Kidney glomerular epithelial cell (primary cell): ENCODE results near the gene OGFRL1.
A peak's percentile ranks its signal among the peaks of the same experiment; 100 is the strongest.

Experiments
- DNase-seq: peaks from one replicate; lab custom pipeline; 2025; lab: John Stamatoyannopoulos, UW

OGFRL1 gene

GRCh38 chr6:71287038-71287437, 1.6 kb upstream of the OGFRL1 start:
- DNase-seq, result no peak

GRCh38 chr6:71287926-71288227, 734 bp upstream of the OGFRL1 start:
- DNase-seq, result peak; percentile 63

GRCh38 chr6:71289039-71289801, 609 bp downstream of the OGFRL1 start:
- no peak for DNase-seq

GRCh38 chr6:71289802-71290175, 1.2 kb downstream of the OGFRL1 start:
- DNase-seq, result no peak

GRCh38 chr6:71290611-71291010, 2.0 kb downstream of the OGFRL1 start:
- peak; percentile 39 for DNase-seq

GRCh38 chr6:71292001-71292400, 3.4 kb downstream of the OGFRL1 start:
- DNase-seq, result no peak

GRCh38 chr6:71294121-71294523, 5.5 kb downstream of the OGFRL1 start:
- no peak for DNase-seq

GRCh38 chr6:71298459-71298858, 9.8 kb downstream of the OGFRL1 start:
- no peak for DNase-seq

GRCh38 chr6:71299541-71300470, 11.2 kb downstream of the OGFRL1 start:
- DNase-seq, result no peak

- no peak for DNase-seq
Measured at GRCh38 chr6:71300561-71301168, 12.1 kb downstream of the OGFRL1 start.

- DNase-seq, result no peak
Measured at GRCh38 chr6:71301546-71301945, 12.9 kb downstream of the OGFRL1 start.

- no peak for DNase-seq
Measured at GRCh38 chr6:71309656-71310055, 21.0 kb downstream of the OGFRL1 start.

GRCh38 chr6:71310261-71310660, 21.6 kb downstream of the OGFRL1 start:
- DNase-seq, result no peak

- DNase-seq, result no peak
Measured at GRCh38 chr6:71312089-71312488, 23.5 kb downstream of the OGFRL1 start.

GRCh38 chr6:71317441-71317840, 28.8 kb downstream of the OGFRL1 start:
- no peak for DNase-seq

- no peak for DNase-seq
Measured at GRCh38 chr6:71320041-71320440, 31.4 kb downstream of the OGFRL1 start.

- no peak for DNase-seq
Measured at GRCh38 chr6:71321314-71321713, 32.7 kb downstream of the OGFRL1 start.

- DNase-seq, result no peak
Measured at GRCh38 chr6:71324194-71324785, 35.7 kb downstream of the OGFRL1 start.

- DNase-seq, result no peak
Measured at GRCh38 chr6:71326611-71327010, 38.0 kb downstream of the OGFRL1 start.

GRCh38 chr6:71330501-71330900, 41.9 kb downstream of the OGFRL1 start:
- no peak for DNase-seq

- DNase-seq, result no peak
Measured at GRCh38 chr6:71332012-71332411, 43.4 kb downstream of the OGFRL1 start.

- DNase-seq, result no peak
Measured at GRCh38 chr6:71333050-71333449, 44.4 kb downstream of the OGFRL1 start.

- DNase-seq, result peak; percentile 77
Measured at GRCh38 chr6:71333697-71334096, 45.1 kb downstream of the OGFRL1 start.
